Activated effector memory CD4-positive, alpha-beta T cell treated with anti-CD3 and anti-CD28 coated beads, Interleukin-2, amount 50 U/mL, for 16 hours (primary cell): ENCODE data around the gene SLC27A4.
"Not testable (repeated sequence)": the region's sequence is repeated elsewhere in the genome, so short reads cannot be mapped to it uniquely, and the experiment has no call there.

ENCODE experiments used
- DNase-seq: peaks from one replicate; pipeline ENCODE4 v3.0.0-alpha.2; 2020

Gene SLC27A4

DNA sequence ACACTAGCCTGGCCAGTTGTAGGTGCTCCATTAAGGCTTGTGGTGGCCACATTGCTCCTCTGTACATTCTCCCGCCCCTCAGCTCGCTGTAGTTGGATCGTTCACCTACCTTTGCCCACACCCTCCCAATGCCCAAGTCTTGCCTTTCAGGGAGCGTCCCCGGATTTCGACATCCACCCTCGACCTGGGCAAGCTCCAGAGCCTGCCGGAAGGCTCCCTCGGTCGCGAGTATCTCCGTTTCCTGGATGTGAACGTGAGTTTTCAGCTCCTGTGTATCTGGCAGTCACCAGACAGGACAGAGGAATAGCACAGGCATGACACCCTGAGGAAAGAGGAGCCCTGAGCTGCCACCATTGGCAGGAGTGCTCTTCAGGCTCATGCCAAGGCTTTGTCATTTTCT is 14.7 kb upstream of the SLC27A4 start:
- no peak for DNase-seq

DNA sequence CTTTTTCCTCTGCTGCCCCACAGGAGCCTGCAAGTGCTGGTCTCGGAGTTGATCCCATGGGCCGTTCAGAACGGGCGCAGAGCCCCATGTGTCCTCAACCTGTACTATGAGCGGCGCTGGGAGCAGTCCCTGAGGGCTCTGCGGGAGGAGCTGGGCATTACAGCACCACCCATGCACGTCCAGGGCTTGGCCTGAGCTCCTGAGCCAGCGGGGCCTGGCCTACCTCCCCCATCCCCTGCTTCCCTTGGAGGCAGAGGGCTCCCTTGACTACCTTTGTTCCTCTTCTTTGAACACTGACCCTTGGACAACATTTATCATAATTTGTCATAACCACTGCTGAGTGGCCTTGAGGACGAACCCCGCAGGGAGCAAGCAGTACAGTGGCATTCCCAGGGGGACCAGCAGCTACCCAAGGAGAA is 6.9 kb upstream of the SLC27A4 start:
- DNase-seq: no peak

GRCh38 chr9:128335161-128335560 is 5.2 kb upstream of the SLC27A4 start:
- DNase-seq: no peak

GRCh38 chr9:128335914-128336313 is 4.4 kb upstream of the SLC27A4 start:
- no peak for DNase-seq

- DNase-seq: no peak
Observed at GRCh38 chr9:128337936-128338335, 2.4 kb upstream of the SLC27A4 start.

GRCh38 chr9:128338852-128339614 is 1.3 kb upstream of the SLC27A4 start:
- not testable (repeated sequence) for DNase-seq

- DNase-seq: no peak
Observed at GRCh38 chr9:128340691-128341434, 536 bp downstream of the SLC27A4 start.

- peak; percentile 88 for DNase-seq
Observed at GRCh38 chr9:128341435-128341849, 1.1 kb downstream of the SLC27A4 start.

DNA sequence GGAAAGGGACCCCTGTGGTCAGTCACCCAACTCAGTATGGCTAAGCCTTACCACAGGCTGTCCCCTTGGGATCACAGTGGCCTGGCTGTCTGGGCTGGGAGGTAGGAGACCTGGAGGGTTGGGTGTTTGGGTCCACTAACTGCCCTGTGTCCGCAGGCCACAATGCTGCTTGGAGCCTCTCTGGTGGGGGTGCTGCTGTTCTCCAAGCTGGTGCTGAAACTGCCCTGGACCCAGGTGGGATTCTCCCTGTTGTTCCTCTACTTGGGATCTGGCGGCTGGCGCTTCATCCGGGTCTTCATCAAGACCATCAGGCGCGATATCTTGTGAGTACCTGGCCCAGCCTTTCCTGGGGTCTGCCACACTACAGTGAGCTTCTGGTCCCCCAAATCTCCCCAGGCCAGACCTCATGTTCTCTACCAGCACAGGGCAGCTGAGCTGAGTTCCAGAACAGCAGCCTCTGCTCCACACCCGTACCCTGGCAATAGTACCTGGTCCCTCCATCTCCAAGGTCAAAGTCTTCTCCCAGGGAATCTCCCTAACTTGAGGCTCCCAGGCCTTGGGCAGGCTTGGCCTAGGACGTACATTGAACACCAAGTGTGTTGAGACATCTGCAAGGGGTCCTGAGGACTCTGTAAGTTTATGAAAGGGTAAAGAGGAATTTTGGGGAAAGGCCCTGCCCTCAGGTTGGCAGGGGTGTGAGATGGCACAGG is 2.8 kb downstream of the SLC27A4 start:
- no peak for DNase-seq

GRCh38 chr9:128343855-128344254 is 3.5 kb downstream of the SLC27A4 start:
- no peak for DNase-seq

DNA sequence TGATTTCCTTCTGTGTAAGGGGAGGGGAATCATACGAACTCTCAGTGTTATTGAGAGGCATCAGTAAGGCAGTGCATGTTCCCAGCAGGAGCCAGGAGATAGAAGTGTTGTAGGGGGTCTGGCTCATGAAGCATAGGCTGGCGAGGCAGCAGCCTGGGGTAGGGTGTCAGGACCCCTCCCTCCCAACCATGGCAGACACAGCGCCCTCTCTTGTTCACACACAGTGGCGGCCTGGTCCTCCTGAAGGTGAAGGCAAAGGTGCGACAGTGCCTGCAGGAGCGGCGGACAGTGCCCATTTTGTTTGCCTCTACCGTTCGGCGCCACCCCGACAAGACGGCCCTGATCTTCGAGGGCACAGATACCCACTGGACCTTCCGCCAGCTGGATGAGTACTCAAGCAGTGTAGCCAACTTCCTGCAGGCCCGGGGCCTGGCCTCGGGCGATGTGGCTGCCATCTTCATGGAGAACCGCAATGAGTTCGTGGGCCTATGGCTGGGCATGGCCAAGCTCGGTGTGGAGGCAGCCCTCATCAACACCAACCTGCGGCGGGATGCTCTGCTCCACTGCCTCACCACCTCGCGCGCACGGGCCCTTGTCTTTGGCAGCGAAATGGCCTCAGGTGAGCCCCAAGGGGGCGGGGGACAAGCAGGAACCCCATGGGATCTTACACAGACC is 4.7 kb downstream of the SLC27A4 start:
- DNase-seq: no peak

- DNase-seq: no peak
Observed at GRCh38 chr9:128349125-128349524, 8.8 kb downstream of the SLC27A4 start.

DNA sequence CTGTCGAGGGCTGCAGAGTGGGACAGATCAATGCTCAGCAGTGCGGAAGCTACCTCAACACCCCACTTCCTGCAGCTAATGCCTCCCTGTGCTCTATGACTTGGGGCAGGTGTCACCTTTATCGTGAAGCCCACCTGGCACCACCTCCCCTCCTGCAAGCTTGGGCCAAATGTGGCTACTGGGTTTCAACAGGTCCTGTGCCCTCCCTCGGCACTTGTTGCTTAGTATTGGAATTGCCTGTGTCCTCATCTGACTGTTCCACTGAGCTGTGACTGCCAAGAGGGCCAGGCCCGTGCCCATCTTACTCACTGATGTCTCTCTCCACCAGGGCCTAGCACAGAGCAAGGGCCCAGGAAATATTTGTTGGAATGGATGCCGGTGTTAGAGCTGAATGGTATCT is 9.4 kb downstream of the SLC27A4 start:
- DNase-seq: no peak

DNA sequence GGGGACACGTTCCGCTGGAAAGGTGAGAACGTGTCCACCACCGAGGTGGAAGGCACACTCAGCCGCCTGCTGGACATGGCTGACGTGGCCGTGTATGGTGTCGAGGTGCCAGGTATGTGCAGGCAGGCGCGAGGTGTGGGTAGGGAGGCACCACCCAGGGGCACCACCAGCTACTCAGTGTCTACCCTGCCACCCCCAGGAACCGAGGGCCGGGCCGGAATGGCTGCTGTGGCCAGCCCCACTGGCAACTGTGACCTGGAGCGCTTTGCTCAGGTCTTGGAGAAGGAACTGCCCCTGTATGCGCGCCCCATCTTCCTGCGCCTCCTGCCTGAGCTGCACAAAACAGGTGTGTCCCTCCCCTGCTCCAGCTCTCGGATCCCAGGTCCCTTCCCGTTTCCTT is 15.1 kb downstream of the SLC27A4 start:
- DNase-seq: no peak

DNA sequence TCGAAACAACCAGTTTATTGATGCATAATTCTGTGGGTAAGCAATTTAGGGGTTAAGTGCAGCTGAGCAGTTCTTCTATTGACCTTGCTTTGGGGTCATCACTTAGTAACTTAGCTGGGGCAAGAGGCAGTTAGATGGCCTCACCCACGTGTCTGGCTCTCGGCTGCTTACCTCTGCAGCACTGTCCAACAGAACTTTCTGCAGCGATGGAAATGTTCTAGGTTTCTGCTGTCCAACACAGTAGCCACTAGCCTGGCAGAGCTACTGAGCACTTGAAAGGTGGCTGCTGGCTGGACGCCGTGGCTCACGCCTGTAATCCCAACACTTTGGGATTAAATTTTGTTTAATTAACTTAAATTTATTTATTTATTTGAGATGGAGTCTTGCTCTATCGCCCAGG is 17.8 kb downstream of the SLC27A4 start:
- no peak for DNase-seq

DNA sequence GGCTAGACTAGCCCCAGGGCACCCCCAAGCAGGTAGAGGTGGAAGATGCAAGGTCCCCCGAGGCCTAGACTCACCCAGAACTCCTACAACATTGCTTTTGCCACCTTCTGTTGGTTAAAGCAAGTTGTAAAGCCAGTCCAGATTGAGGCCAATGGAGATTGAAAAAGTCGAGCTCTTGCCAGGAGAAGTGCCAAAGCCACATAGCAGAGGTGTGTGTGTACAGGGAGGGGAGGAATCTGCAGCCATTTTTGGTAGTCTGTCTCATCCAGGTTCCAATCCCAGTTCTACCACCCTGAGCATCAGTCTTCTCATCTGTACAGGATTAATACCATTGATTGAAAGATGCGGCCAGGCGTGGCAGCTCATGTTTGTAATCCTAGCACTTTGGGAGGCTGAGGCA is 18.5 kb downstream of the SLC27A4 start:
- DNase-seq: no peak

GRCh38 chr9:128360826-128361225 is 20.5 kb downstream of the SLC27A4 start:
- DNase-seq: no peak

DNA sequence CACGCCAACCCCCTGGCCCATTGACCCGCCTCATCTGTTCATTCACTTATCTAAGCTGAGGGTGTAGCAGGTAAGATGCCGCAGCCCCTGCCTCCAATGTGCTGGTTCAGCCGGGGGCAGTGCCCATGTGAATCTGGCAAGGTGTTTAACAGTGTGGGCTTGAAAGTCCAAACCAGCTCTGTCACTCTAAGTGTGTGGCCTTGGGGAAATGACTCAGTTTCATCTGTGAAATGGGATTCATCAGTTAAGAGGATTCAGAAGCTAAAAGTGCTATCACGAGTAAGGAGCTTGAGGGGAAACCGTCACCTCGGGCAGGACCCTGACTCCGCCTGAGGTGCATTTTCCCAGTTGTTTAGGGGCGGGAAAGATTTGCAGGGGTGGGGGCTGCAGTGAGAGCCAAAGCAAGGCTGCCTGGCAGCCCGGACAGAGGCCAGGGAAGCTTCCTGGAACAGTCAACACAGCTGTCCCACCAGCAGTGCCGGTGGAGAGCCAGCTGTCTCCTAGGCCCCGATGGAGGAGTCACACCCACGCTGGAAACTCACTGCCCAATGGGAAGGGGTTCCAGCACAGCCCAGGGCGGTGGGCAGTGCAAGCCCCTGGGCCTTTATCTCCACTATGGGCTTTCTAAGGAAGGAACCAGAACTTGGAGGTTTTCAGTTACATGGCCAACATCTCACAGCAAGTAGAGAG is 21.1 kb downstream of the SLC27A4 start:
- no peak for DNase-seq

- peak; percentile 85 for DNase-seq
Observed at GRCh38 chr9:128361986-128362646, 21.8 kb downstream of the SLC27A4 start.

DNA sequence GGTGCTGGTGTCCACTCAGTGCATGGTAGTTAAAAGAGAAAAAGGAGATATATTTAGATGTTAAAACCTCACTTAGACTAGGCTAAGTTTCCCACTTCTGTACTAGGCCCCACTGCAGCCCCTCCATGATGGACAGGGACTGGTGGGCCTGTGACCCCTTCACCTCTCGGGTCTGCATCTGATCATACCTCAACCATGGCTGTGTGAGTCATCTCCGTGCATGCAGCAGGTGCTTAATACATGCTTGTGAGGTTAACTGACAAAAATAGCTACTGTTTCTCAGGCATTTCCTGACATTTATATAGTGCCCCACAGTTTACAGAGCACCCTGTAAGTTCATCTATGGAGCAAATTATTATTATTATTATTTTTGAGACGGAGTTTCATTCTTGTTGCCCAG is 22.4 kb downstream of the SLC27A4 start:
- DNase-seq: no peak

DNA sequence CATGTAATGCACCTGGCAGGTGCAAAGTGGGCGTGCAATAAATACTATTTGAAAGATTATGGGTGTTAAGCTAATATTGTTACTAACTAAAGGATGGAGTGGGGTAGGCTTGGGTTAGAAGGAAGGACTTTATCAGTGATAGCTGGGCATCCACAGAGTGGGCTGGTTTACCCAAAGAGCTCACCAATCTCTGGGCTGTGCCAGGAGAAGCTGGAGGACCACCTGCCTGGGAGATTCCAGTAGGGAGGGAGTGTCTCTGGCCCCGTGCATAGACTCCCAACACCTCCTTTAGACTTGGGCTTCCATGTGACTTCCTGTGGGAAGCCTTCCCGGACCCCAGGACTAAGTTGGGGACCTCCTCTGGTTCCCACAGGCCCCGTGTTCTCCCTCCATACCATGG is 25.2 kb downstream of the SLC27A4 start:
- no peak for DNase-seq
